Right cardiac atrium (tissue), 5 donors: ENCODE results near the gene PTAR1. TPM values are rescaled to one million over a fixed set of nuclear protein-coding genes. Genes with fewer than 3 reads are reported as not detected.

Experiments
- ATAC-seq, 2 donors: fragments of 200-7000 bp; cut with Tn5 transposase; one replicate each; pipeline versions ENCODE4 v1.8.0 to v1.9.1; 2020; ENCODE audit warnings: moderate library complexity in 2 of 2, mild to moderate bottlenecking in 1 of 2
- DNase-seq, 3 donors: peaks; one replicate each; pipeline ENCODE4 v3.0.0-alpha.2; 2020
- H3K27ac ChIP-seq: one replicate; pipeline ENCODE4 v1.5.1; 2013; ENCODE audit warnings: mild to moderate bottlenecking, low read length, control low read depth, moderate library complexity
- H3K27me3 ChIP-seq: one replicate; pipeline ENCODE4 v1.6.1; 2013; ENCODE audit not compliant: control insufficient read depth, insufficient read depth
- H3K4me1 ChIP-seq: one replicate; pipeline ENCODE4 v1.6.1; 2013; ENCODE audit warnings: low read length; ENCODE audit not compliant: control insufficient read depth, insufficient read depth
- H3K4me3 ChIP-seq: one replicate; pipeline ENCODE4 v1.5.1; 2013; ENCODE audit warnings: low read length, control low read depth
- H3K9me3 ChIP-seq: one replicate; pipeline ENCODE4 v1.6.1; 2013; ENCODE audit warnings: low read length; ENCODE audit not compliant: control insufficient read depth
- WGBS: extraction: QIAGEN DNeasy Blood & Tissue Kit; methylation state at CpG from one replicate; pipeline ENCODE4 v1.1.7; 2013; 5-methylcytosine and 5-hydroxymethylcytosine counted together
- intact Hi-C, 4 donors: fragments of 100-400 bp; cut with DNase I; formaldehyde crosslinking; loops; one replicate each; pipeline versions ENCODE4 v1.11.0 to v1.14.0; 2022 to 2023
- polyA plus RNA-seq: library from polyadenylated mRNA; stranded (reverse); fragments of 200-250 nt; gene quantifications from one replicate; pipeline ENCODE4 v1.2.3, GENCODE V29; 2013
- total RNA-seq, 4 donors: library from RNA; stranded (reverse); fragmentation: NEBNext Ultra II Directional; extraction: Animal tissue kit (Norgen Biotek cat#: 25700); gene quantifications; one replicate each; pipeline ENCODE4 v1.2.1, GENCODE V29; 2021
- donor health status: healthy with polysubstance abuse.
- donor health status: DM: no; HTN: yes; CAD: no.
- donor health status: DM: no; HTN: no; CAD: no.
- donor health status: DM: no; HTN: yes; CAD: no; lungs with severe emphysema.
- donor health status: DM: yes; HTN: yes; CAD: no.

Gene PTAR1
- total and polyA plus RNA-seq, 5 donors: 7.4 to 38.1 (median 32.9) TPM

- H3K4me1 ChIP-seq: no peaks in the 10 kb centered on the region
- H3K9me3 ChIP-seq: no peaks in the 10 kb centered on the region
- H3K27me3 ChIP-seq: no peaks in the 10 kb centered on the region
- ATAC-seq (no peak), DNase-seq (no peak)
- WGBS: 95% methylated on average over 6 of the region's 6 CpGs
- intact Hi-C loops: no loop called here
- H3K4me3 ChIP-seq: no peak overlapping the region
- no peak overlapping the region for H3K27ac ChIP-seq
These were observed 41.6 kb downstream of the PTAR1 start for GRCh38 chr9:69718218-69718617.

- H3K4me3 ChIP-seq: no peak overlapping the region
- no peaks in the 10 kb centered on the region for H3K9me3 ChIP-seq
- no peaks in the 10 kb centered on the region for H3K27me3 ChIP-seq
- H3K4me1 ChIP-seq: no peaks in the 10 kb centered on the region
- no peak overlapping the region for H3K27ac ChIP-seq
- WGBS: 100% methylated on average over 1 of the region's 1 CpG
- DNase-seq (no peak), ATAC-seq (no peak)
- intact Hi-C loops: no loop called here
These were observed 44.0 kb downstream of the PTAR1 start for GRCh38 chr9:69715825-69716224.

DNA sequence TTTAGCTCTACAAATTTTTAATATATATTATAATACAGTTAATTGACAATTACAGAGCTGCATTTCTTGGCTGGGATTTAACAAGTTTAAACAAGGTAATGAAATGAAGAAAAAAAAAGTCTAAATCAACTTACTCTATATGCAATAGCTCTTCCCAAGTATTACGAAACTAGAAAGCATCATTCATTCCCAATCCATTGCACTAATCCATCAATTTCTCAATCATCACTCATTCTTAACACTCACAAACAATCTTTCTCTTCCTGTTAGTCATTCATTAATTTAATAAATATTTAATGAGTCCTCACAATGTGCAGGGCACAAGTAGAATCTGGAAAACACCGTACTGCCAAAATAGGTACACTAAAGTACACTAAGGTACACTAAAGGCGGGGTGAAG is 44.7 kb downstream of the PTAR1 start:
- intact Hi-C loops: no loop called here
- Histone ChIP-seq H3K4me3 (no peak overlapping the region), H3K4me1 (no peaks in the 10 kb centered on the region), H3K27me3 (no peaks in the 10 kb centered on the region), H3K9me3 (no peaks in the 10 kb centered on the region), H3K27ac (no peak overlapping the region)
- DNase-seq: no peak
- no peak for ATAC-seq
- WGBS: 99% methylated on average over 3 of the region's 3 CpGs

GRCh38 chr9:69697475-69697874 is 62.3 kb downstream of the PTAR1 start:
- H3K27ac ChIP-seq: no peak overlapping the region
- ATAC-seq (no peak), DNase-seq (no peak)
- H3K9me3 ChIP-seq: no peaks in the 10 kb centered on the region
- intact Hi-C loops: no loop called here
- 90% methylated on average over 2 of the region's 2 CpGs for WGBS
- no peaks in the 10 kb centered on the region for H3K27me3 ChIP-seq
- no peak overlapping the region for H3K4me3 ChIP-seq
- no peaks in the 10 kb centered on the region for H3K4me1 ChIP-seq

- Histone ChIP-seq H3K4me3 (no peak overlapping the region), H3K9me3 (no peaks in the 10 kb centered on the region), H3K27ac (no peak overlapping the region), H3K27me3 (no peaks in the 10 kb centered on the region), H3K4me1 (no peaks in the 10 kb centered on the region)
- DNase-seq: no peak
- intact Hi-C loops: no loop called here
- 93% methylated on average over 2 of the region's 2 CpGs for WGBS
- ATAC-seq: no peak
These were observed 63.0 kb downstream of the PTAR1 start for GRCh38 chr9:69696802-69697201.

GRCh38 chr9:69689991-69690538 is 69.7 kb downstream of the PTAR1 start:
- no peak for ATAC-seq
- 62% methylated on average over 2 of the region's 2 CpGs for WGBS
- no peak overlapping the region for H3K4me3 ChIP-seq
- intact Hi-C loops: no loop called here
- no peak overlapping the region for H3K27ac ChIP-seq
- no peak for DNase-seq
- H3K4me1 ChIP-seq: no peaks in the 10 kb centered on the region
- no peaks in the 10 kb centered on the region for H3K9me3 ChIP-seq
- no peaks in the 10 kb centered on the region for H3K27me3 ChIP-seq

DNA sequence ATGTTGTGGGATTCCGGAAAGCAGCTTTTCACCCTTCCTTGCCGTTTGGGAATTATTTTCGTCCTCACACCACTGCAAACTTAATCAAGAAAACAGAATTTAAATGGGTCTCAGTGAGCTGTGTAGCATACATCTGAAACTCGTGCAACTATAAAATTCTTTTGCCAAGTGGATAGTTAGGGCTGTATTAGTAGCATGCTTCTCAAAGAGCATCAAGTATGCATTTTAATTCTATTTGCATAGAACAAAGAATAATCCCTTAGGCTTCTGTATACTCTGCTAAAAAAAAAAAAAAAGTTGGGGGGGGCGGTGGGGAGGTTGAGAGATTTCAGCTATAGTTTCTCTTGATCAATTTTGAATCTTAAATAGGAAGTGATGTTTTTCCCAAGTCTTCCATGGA is 75.9 kb downstream of the PTAR1 start:
- no peaks in the 10 kb centered on the region for H3K4me1 ChIP-seq
- ATAC-seq: no peak
- no peaks in the 10 kb centered on the region for H3K27me3 ChIP-seq
- intact Hi-C loops: no loop called here
- H3K9me3 ChIP-seq: no peaks in the 10 kb centered on the region
- DNase-seq: no peak
- no peak overlapping the region for H3K4me3 ChIP-seq
- H3K27ac ChIP-seq: no peak overlapping the region
- 73% methylated on average over 5 of the region's 5 CpGs for WGBS

DNA sequence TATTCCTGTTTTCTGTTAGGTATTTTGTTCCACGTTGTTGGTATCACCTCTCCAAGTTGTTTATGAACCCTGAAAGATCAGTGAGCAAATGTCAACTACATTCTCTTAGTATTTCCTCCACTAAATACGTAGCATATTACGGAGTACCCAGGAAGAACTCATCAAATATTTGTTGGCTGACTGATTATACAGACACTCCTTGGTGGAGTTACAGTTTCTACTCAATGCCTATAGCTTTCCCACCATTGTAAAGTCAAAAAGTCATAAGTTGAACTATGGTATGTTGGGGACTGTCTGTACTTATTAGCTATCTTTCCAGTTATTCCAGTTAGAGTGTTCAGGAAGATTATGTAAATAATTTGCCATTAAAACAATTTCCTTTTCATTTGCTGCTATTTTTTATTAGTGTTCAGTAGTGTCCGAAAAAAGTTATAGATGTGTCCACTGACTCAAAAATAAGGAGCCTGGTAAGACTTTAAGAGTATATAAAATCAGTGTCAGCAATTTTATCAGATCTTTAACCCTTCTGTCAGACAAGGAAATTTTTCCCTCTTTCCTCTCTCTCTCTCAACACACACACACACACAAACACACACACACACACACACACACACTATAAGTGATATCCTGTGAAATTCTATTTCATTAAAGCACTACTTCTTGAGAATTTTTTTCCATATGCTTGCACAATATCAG is 80.8 kb downstream of the PTAR1 start:
- no peak for ATAC-seq
- no peaks in the 10 kb centered on the region for H3K4me1 ChIP-seq
- no peak overlapping the region for H3K4me3 ChIP-seq
- no peaks in the 10 kb centered on the region for H3K9me3 ChIP-seq
- intact Hi-C loops: loop anchor here in 1 of 4 donors (5.0 to 10.0 kb wide), 3 partner anchors 78 to 196 kb away; no protein-coding TSS in a partner anchor
- H3K27me3 ChIP-seq: no peaks in the 10 kb centered on the region
- no peak overlapping the region for H3K27ac ChIP-seq
- no peak for DNase-seq
- 78% methylated on average over 4 of the region's 4 CpGs for WGBS

- 82% methylated on average over 5 of the region's 5 CpGs for whole genome bisulfite sequencing
These were observed 81.9 kb downstream of the PTAR1 start for GRCh38 chr9:69677931-69678330.

GRCh38 chr9:69675563-69675962 is 84.2 kb downstream of the PTAR1 start:
- no peaks in the 10 kb centered on the region for H3K27me3 ChIP-seq
- no peak overlapping the region for H3K27ac ChIP-seq
- WGBS: 87% methylated on average over 3 of the region's 3 CpGs
- H3K9me3 ChIP-seq: no peaks in the 10 kb centered on the region
- no peak overlapping the region for H3K4me3 ChIP-seq
- ATAC-seq (no peak), DNase-seq (no peak)
- intact Hi-C loops: loop anchor here in 1 of 4 donors (5.0 to 10.0 kb wide), 3 partner anchors 82 to 199 kb away; no protein-coding TSS in a partner anchor
- H3K4me1 ChIP-seq: no peaks in the 10 kb centered on the region

More at GRCh38 chr9:69677931-69678330, 81.9 kb downstream of the PTAR1 start:
- no peak overlapping the region for H3K4me3 ChIP-seq
- no peaks in the 10 kb centered on the region for H3K27me3 ChIP-seq
- intact Hi-C loops: loop anchor here in 1 of 4 donors (5.0 to 10.0 kb wide), 3 partner anchors 79 to 197 kb away; no protein-coding TSS in a partner anchor
- no peaks in the 10 kb centered on the region for H3K4me1 ChIP-seq
- DNase-seq: no peak
- ATAC-seq: no peak
- no peak overlapping the region for H3K27ac ChIP-seq
- H3K9me3 ChIP-seq: no peaks in the 10 kb centered on the region

GRCh38 chr9:69674716-69675438 is 84.9 kb downstream of the PTAR1 start:
- Histone ChIP-seq H3K27me3 (no peaks in the 10 kb centered on the region), H3K27ac (no peak overlapping the region), H3K4me3 (no peak overlapping the region), H3K4me1 (no peaks in the 10 kb centered on the region), H3K9me3 (no peaks in the 10 kb centered on the region)
- intact Hi-C loops: loop anchor here in 2 of 4 donors (5.0 to 10.0 kb wide), 4 partner anchors 82 to 200 kb away; no protein-coding TSS in a partner anchor
- ATAC-seq: no peak
- DNase-seq: no peak
- 62% methylated on average over 3 of the region's 3 CpGs for WGBS
